Measurements from ENCODE around the gene SCGB2B2.

- TF ChIP-seq CTCF (conservative IDR thresholded peaks at IDR 0.05) = peak; percentile 16; the same call in 1 of the 2 replicates
- no peak for TF ChIP-seq ZFX (IDR thresholded peaks at IDR 0.05)
Observed at GRCh38 chr19:34676697-34677385, at the start of gene SCGB2B2.

Data from C4-2B (cell line).